GM12878 (cell line): ENCODE results near the gene CD244. TPM values are rescaled to one million over a fixed set of nuclear protein-coding genes. Genes with fewer than 3 reads are reported as not detected.

Experiments
- CBFB ChIP-seq: IDR thresholded peaks from 2 replicates; pipeline ENCODE4 v1.6.1; 2016; ENCODE audit warnings: antibody characterized with exemption, low read depth
- LARP7 ChIP-seq: fragments of 450-650 bp; IDR thresholded peaks from 2 replicates; pipeline ENCODE4 v1.6.1; 2017; ENCODE audit warnings: mild to moderate bottlenecking
- NR2C1 ChIP-seq: fragments of 450-650 bp; IDR thresholded peaks from 2 replicates; pipeline ENCODE4 v1.6.1; 2017; ENCODE audit warnings: antibody characterized with exemption, mild to moderate bottlenecking, moderate library complexity
- RELA ChIP-seq: fragments of 450-650 bp; IDR thresholded peaks from 2 replicates; pipeline ENCODE4 v1.8.0; 2014; ENCODE audit warnings: borderline replicate concordance; ENCODE audit not compliant: partially characterized antibody
- TCF3 ChIP-seq: IDR thresholded peaks from 2 replicates; pipeline ENCODE4 v1.6.1; 2012; ENCODE audit warnings: low read depth, mild to moderate bottlenecking, low read length, borderline replicate concordance; ENCODE audit not compliant: insufficient read depth
- WRNIP1 ChIP-seq: IDR thresholded peaks from 2 replicates; pipeline ENCODE4 v1.6.1; 2011; ENCODE audit warnings: low read depth, low read length, improper control_type of control experiment, borderline replicate concordance
- polyA plus RNA-seq, 11 experiments: library from polyadenylated mRNA; depleted of rRNA in 4 of 11; unstranded in 6 of 11; stranded (reverse) in 5 of 11; fragments of >200 nt; fragmentation: Nextera tagmentation in 4 of 11; fragmentation: Illumina TruSeq in 1 of 11; extraction: Ambion mirVana in 4 of 11; extraction: Trizol in 1 of 11; gene quantifications; 1 replicate in 1 of 11; 2 replicates in 10 of 11; pipeline versions ENCODE4 v1.2.1 to v1.2.3, GENCODE V29; 2011 to 2016; ENCODE audit warnings: inconsistent platforms in 2 of 11, missing spikeins in 2 of 11, low read depth in 1 of 11
- total RNA-seq, 4 experiments: library from RNA; depleted of rRNA in 3 of 4; stranded (reverse); fragments of >200 nt in 3 of 4; fragmentation: Illumina TruSeq in 1 of 4; extraction: Trizol in 1 of 4; gene quantifications; 2 replicates each; pipeline versions ENCODE4 v1.2.1 to v1.2.3, GENCODE V29; 2013 to 2021
- TF ChIP-seq, protein P1 (sequence below): fragments of 450-650 bp; IDR thresholded peaks from 2 replicates; pipeline ENCODE4 v1.6.1; 2017; ENCODE audit warnings: mild to moderate bottlenecking, moderate library complexity
- TF ChIP-seq, protein P2 (sequence below): fragments of 450-650 bp; IDR thresholded peaks from 2 replicates; pipeline ENCODE4 v1.6.1; 2018; ENCODE audit warnings: borderline replicate concordance, mild to moderate bottlenecking; ENCODE audit not compliant: partially characterized antibody
- TF ChIP-seq, protein P3 (sequence below): fragments of 450-650 bp; conservative IDR thresholded peaks from 2 replicates; pipeline ENCODE4 v1.6.1; 2017; ENCODE audit warnings: mild to moderate bottlenecking, moderate library complexity
- TF ChIP-seq, protein P4 (sequence below), 3 experiments: IDR thresholded peaks in 2 of 3; conservative IDR thresholded peaks in 1 of 3; 2 replicates each; pipeline ENCODE4 v1.5.1; 2011; ENCODE audit warnings: low read depth in 3 of 3, low read length in 3 of 3, mild to moderate bottlenecking in 3 of 3, control low read depth in 2 of 3, moderate library complexity in 2 of 3, inconsistent platforms in 1 of 3, mixed read lengths in 1 of 3; ENCODE audit not compliant: control insufficient read depth in 2 of 3, insufficient read depth in 1 of 3; ENCODE audit errors: extremely low read depth in 1 of 3
- TF ChIP-seq, protein P5 (sequence below): fragments of 450-650 bp; IDR thresholded peaks from 2 replicates; pipeline ENCODE4 v1.6.1; 2017; ENCODE audit warnings: antibody characterized with exemption, mild to moderate bottlenecking, moderate library complexity

CD244 gene
- total and polyA plus RNA-seq, 10 of the 15 experiments (the other 5 are each of a cell fraction or from before 2014, with no cell fraction given) = 0.24 to 13.6 (median 0.73) TPM

DNA sequence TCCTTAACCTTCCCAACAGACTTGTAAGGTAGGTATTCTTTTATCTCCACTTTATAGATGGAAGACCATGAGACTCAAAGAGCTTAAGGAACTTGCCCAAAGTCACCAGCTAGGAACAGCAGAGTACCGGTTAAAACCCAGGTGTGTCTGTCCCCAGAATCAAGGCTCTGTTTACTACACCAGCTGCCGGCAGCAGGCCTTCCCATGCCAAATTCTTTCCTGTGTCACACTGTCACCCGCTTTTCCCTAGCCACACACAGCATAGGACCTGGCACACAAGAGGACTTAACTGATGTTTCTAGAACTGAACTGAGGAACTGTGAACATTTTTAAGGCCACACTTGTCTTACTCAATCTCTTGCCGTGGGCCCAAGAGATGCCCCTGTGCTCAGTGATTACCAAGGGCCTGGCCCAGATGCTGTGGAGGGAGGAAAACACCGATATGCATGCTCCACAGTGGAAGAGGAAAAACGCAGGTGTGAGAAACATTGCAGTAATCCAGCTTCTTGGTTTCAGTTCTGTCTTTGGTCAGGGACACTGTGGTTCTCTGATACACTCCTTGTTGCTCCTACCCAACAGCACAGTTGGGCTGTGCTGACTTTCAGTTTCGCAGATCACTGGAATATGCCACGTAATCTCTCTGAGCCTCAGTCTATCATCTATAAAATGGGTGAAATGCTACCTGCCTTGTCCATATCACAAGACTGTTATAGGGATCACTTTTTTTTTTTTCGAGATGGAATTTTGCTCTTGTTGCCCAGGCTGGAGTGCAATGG, 80.6 kb downstream of the CD244 start (continued):
- TF ChIP-seq, protein P1, sequence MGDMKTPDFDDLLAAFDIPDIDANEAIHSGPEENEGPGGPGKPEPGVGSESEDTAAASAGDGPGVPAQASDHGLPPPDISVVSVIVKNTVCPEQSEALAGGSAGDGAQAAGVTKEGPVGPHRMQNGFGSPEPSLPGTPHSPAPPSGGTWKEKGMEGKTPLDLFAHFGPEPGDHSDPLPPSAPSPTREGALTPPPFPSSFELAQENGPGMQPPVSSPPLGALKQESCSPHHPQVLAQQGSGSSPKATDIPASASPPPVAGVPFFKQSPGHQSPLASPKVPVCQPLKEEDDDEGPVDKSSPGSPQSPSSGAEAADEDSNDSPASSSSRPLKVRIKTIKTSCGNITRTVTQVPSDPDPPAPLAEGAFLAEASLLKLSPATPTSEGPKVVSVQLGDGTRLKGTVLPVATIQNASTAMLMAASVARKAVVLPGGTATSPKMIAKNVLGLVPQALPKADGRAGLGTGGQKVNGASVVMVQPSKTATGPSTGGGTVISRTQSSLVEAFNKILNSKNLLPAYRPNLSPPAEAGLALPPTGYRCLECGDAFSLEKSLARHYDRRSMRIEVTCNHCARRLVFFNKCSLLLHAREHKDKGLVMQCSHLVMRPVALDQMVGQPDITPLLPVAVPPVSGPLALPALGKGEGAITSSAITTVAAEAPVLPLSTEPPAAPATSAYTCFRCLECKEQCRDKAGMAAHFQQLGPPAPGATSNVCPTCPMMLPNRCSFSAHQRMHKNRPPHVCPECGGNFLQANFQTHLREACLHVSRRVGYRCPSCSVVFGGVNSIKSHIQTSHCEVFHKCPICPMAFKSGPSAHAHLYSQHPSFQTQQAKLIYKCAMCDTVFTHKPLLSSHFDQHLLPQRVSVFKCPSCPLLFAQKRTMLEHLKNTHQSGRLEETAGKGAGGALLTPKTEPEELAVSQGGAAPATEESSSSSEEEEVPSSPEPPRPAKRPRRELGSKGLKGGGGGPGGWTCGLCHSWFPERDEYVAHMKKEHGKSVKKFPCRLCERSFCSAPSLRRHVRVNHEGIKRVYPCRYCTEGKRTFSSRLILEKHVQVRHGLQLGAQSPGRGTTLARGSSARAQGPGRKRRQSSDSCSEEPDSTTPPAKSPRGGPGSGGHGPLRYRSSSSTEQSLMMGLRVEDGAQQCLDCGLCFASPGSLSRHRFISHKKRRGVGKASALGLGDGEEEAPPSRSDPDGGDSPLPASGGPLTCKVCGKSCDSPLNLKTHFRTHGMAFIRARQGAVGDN = peak; percentile 77; the same call in 1 of the 2 replicates
- no peak for TF ChIP-seq RELA
- no peak for TF ChIP-seq LARP7
- TF ChIP-seq NR2C1 = no peak
- TF ChIP-seq TCF3 = peak; percentile 81; the same call in 1 of the 2 replicates
- TF ChIP-seq, protein P2, sequence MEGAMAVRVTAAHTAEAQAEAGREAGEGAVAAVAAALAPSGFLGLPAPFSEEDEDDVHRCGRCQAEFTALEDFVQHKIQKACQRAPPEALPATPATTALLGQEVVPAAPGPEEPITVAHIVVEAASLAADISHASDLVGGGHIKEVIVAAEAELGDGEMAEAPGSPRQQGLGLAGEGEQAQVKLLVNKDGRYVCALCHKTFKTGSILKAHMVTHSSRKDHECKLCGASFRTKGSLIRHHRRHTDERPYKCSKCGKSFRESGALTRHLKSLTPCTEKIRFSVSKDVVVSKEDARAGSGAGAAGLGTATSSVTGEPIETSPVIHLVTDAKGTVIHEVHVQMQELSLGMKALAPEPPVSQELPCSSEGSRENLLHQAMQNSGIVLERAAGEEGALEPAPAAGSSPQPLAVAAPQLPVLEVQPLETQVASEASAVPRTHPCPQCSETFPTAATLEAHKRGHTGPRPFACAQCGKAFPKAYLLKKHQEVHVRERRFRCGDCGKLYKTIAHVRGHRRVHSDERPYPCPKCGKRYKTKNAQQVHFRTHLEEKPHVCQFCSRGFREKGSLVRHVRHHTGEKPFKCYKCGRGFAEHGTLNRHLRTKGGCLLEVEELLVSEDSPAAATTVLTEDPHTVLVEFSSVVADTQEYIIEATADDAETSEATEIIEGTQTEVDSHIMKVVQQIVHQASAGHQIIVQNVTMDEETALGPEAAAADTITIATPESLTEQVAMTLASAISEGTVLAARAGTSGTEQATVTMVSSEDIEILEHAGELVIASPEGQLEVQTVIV = no peak
- TF ChIP-seq, protein P3, sequence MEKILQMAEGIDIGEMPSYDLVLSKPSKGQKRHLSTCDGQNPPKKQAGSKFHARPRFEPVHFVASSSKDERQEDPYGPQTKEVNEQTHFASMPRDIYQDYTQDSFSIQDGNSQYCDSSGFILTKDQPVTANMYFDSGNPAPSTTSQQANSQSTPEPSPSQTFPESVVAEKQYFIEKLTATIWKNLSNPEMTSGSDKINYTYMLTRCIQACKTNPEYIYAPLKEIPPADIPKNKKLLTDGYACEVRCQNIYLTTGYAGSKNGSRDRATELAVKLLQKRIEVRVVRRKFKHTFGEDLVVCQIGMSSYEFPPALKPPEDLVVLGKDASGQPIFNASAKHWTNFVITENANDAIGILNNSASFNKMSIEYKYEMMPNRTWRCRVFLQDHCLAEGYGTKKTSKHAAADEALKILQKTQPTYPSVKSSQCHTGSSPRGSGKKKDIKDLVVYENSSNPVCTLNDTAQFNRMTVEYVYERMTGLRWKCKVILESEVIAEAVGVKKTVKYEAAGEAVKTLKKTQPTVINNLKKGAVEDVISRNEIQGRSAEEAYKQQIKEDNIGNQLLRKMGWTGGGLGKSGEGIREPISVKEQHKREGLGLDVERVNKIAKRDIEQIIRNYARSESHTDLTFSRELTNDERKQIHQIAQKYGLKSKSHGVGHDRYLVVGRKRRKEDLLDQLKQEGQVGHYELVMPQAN = peak; percentile 59; the same call in 1 of the 2 replicates
- TF ChIP-seq WRNIP1 = 0 out of 2 replicates have a peak, but pooled peaks have one; percentile 49
- 0 out of 2 replicates have a peak, but pooled peaks have one; percentile 73 for TF ChIP-seq CBFB
- TF ChIP-seq, protein P4, sequence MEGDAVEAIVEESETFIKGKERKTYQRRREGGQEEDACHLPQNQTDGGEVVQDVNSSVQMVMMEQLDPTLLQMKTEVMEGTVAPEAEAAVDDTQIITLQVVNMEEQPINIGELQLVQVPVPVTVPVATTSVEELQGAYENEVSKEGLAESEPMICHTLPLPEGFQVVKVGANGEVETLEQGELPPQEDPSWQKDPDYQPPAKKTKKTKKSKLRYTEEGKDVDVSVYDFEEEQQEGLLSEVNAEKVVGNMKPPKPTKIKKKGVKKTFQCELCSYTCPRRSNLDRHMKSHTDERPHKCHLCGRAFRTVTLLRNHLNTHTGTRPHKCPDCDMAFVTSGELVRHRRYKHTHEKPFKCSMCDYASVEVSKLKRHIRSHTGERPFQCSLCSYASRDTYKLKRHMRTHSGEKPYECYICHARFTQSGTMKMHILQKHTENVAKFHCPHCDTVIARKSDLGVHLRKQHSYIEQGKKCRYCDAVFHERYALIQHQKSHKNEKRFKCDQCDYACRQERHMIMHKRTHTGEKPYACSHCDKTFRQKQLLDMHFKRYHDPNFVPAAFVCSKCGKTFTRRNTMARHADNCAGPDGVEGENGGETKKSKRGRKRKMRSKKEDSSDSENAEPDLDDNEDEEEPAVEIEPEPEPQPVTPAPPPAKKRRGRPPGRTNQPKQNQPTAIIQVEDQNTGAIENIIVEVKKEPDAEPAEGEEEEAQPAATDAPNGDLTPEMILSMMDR (IDR thresholded peaks at IDR 0.05 in 2 of 3, conservative IDR thresholded peaks at IDR 0.05 in 1 of 3; ENCODE audit: control insufficient read depth in 2 of 3, extremely low read depth in 1 of 3, insufficient read depth in 1 of 3, low read depth in 3 of 3, low read length in 3 of 3) = no peak
- TF ChIP-seq, protein P5, sequence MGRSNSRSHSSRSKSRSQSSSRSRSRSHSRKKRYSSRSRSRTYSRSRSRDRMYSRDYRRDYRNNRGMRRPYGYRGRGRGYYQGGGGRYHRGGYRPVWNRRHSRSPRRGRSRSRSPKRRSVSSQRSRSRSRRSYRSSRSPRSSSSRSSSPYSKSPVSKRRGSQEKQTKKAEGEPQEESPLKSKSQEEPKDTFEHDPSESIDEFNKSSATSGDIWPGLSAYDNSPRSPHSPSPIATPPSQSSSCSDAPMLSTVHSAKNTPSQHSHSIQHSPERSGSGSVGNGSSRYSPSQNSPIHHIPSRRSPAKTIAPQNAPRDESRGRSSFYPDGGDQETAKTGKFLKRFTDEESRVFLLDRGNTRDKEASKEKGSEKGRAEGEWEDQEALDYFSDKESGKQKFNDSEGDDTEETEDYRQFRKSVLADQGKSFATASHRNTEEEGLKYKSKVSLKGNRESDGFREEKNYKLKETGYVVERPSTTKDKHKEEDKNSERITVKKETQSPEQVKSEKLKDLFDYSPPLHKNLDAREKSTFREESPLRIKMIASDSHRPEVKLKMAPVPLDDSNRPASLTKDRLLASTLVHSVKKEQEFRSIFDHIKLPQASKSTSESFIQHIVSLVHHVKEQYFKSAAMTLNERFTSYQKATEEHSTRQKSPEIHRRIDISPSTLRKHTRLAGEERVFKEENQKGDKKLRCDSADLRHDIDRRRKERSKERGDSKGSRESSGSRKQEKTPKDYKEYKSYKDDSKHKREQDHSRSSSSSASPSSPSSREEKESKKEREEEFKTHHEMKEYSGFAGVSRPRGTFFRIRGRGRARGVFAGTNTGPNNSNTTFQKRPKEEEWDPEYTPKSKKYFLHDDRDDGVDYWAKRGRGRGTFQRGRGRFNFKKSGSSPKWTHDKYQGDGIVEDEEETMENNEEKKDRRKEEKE = no peak
